ENCODE data around the gene TMEM190. TPM values are rescaled to one million over a fixed set of nuclear protein-coding genes. Genes with fewer than 3 reads are reported as not detected.
"Not testable (repeated sequence)": the region's sequence is repeated elsewhere in the genome, so short reads cannot be mapped to it uniquely, and the experiment has no call there.

The TMEM190 gene
- 0.14 TPM for total RNA-seq
- 3.4 TPM for polyA plus RNA-seq
- long read RNA-seq, donor 1 = 0 reads
- long read RNA-seq, donor 2 = 0 reads
- long read RNA-seq, donor 3 = 0 reads
- long read RNA-seq, donor 4 = 0 reads
- long read RNA-seq, donor 5 = 0 reads
- long read RNA-seq, donor 6, partial matches to known transcripts = 0 of 30 reads
- long read RNA-seq, donor 6, other reads (novel, unspliced or antisense) = 30 of 30 reads
- long read RNA-seq, donor 7 = 0 reads
- long read RNA-seq, donor 8 = 0 reads
- long read RNA-seq, donor 9 = 0 reads
- long read RNA-seq, donor 10 = 0 reads

DNA sequence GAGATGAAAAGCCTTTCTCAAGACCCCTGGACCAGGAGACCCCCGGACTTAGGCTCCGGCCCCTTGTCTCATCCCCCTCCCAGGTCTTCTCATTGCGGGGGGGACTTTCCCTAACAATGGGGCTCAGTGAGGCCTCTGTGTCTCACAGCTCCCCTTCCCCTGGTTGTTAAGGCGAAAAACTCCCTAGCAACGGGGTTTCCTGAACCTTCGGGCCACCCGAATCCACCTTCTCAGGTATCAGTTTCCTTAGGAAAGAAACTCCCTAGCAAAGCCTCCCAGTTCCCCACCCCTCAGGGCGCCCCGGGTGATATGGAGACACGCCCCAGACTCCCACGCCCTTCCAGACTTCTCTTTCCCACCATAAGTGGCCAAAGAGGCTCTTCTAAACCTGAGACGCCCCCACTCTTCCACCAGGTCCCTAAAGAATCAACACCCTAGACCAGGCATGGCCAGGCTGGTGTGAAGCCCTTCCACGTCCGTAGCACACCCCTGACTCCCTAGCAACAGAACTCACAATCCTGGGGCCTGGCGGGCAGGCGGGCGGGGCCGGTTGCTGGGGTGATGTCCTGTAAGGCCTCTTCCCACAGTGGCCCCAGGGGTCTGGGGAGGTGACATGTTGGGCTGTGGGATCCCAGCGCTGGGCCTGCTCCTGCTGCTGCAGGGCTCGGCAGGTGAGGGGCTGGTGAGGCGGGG is at the start of gene TMEM190:
Gene TMEM190 (plus strand): TSS at position 586 of the 693 bp plus-strand sequence. CDS start 28 bp downstream, at position 614.
- Histone ChIP-seq H3K36me3 (ENCODE audit: control insufficient read depth in 2 of 2, insufficient read depth in 2 of 2, low read length in 1 of 2) (no peaks in the 10 kb centered on the region), H3K9me3 (ENCODE audit: control insufficient read depth in 2 of 2, insufficient read depth in 1 of 2, low read length in 1 of 2) (no peaks in the 10 kb centered on the region), H3K27me3 (ENCODE audit: control insufficient read depth in 2 of 2, insufficient read depth in 1 of 2, low read length in 1 of 2) (peaks cover 16 to 79% of the 10 kb centered on the region in 2 donors), H3K4me3 (ENCODE audit: low read length in 2 of 2) (no peak within 1 kb of the TSS), H3K4me1 (ENCODE audit: control insufficient read depth in 2 of 2, insufficient read depth in 2 of 2, low read length in 2 of 2) (peaks cover 0 to 7% of the 10 kb centered on the region in 2 donors), H3K27ac (ENCODE audit: low read depth in 1 of 2, low read length in 1 of 2) (no peak within 1 kb of the TSS)
- WGBS = 61% methylated on average over 21 of the region's 21 CpGs
- DNase-seq (ENCODE audit: low read depth in 6 of 9, low spot score in 9 of 9) = no peak

DNA sequence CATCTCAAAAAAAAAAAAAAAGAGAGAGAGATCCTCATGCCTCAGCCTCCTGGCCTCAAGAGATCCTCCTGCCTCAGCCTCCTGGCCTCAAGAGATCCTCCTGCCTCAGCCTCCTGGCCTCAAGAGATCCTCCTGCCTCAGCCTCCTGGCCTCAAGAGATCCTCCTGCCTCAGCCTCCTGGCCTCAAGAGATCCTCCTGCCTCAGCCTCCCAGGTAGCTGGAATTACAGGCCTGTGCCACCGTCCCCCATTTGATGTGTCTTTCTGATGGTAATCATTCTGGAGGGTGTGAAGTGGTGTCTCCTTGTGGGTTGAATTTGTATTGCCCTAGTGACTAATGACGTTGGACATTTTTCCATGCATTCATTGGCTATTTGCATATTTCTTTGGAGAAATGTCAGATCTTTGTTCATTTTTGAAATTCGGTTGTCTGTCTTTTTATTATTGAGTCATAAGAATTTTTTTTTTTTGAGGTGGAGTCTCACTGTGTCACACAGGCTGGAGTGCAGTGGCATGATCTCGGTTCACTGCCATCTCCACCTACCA is 47.8 kb upstream of the TMEM190 start:
- H3K27me3 ChIP-seq (ENCODE audit: control insufficient read depth in 2 of 2, insufficient read depth in 1 of 2, low read length in 1 of 2); DNase-seq (ENCODE audit: low read depth in 6 of 9, low spot score in 9 of 9); H3K4me3 ChIP-seq (ENCODE audit: low read length in 2 of 2); H3K27ac ChIP-seq (ENCODE audit: low read depth in 1 of 2, low read length in 1 of 2); H3K4me1 ChIP-seq (ENCODE audit: control insufficient read depth in 2 of 2, insufficient read depth in 2 of 2, low read length in 2 of 2); H3K9me3 ChIP-seq (ENCODE audit: control insufficient read depth in 2 of 2, insufficient read depth in 1 of 2, low read length in 1 of 2); H3K36me3 ChIP-seq (ENCODE audit: control insufficient read depth in 2 of 2, insufficient read depth in 2 of 2, low read length in 1 of 2): not testable (repeated sequence)
- 93% methylated on average over 4 of the region's 4 CpGs for WGBS

DNA sequence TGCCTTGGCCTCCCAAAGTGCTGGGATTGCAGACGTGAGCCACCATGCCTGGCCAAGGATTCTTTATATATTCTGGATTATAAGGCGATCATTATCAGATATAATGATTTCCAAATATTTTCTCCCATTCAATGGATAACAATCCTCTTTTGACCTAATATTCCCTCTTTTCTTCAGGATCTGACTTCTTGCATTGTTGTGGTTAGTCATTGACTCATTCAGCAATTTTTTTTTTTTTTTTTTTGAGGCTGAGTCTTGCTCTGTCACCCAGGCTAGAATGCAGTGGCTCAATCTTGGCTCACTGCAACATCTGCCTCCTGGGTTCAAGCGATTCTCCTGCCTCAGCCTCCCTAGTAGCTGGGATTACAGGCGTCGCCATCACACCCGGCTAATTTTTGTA is 46.8 kb upstream of the TMEM190 start:
- H3K9me3 ChIP-seq (ENCODE audit: control insufficient read depth in 2 of 2, insufficient read depth in 1 of 2, low read length in 1 of 2); DNase-seq (ENCODE audit: low read depth in 6 of 9, low spot score in 9 of 9); H3K4me1 ChIP-seq (ENCODE audit: control insufficient read depth in 2 of 2, insufficient read depth in 2 of 2, low read length in 2 of 2); H3K27me3 ChIP-seq (ENCODE audit: control insufficient read depth in 2 of 2, insufficient read depth in 1 of 2, low read length in 1 of 2); H3K4me3 ChIP-seq (ENCODE audit: low read length in 2 of 2); H3K27ac ChIP-seq (ENCODE audit: low read depth in 1 of 2, low read length in 1 of 2); H3K36me3 ChIP-seq (ENCODE audit: control insufficient read depth in 2 of 2, insufficient read depth in 2 of 2, low read length in 1 of 2): not testable (repeated sequence)
- 97% methylated on average over 6 of the region's 6 CpGs for WGBS

DNA sequence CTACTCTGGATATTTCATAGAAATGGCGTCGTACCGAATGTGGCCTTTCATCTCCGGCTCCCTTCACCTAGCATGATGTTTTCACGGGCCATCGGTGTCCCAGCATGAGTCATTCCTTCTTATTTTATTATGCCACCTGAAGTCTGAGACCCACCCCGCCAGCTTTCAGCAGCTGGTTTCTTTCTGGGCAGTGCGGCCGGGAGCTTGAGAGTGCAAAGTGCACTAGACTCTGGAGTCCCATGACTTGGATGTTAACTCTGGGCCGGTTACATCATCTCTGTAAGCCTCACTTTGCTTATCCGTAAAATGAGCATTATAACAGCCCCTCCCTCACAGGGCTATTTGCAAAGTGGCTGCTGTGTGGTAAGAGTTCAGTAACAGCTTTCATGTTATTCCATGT is 42.8 kb upstream of the TMEM190 start:
- H3K4me1 ChIP-seq (ENCODE audit: control insufficient read depth in 2 of 2, insufficient read depth in 2 of 2, low read length in 2 of 2) = peaks cover 0 to 8% of the 10 kb centered on the region in 2 donors
- H3K27me3 ChIP-seq (ENCODE audit: control insufficient read depth in 2 of 2, insufficient read depth in 1 of 2, low read length in 1 of 2) = peaks cover 0 to 4% of the 10 kb centered on the region in 2 donors
- WGBS = 95% methylated on average over 11 of the region's 11 CpGs
- no peak overlapping the region for H3K4me3 ChIP-seq (ENCODE audit: low read length in 2 of 2)
- H3K9me3 ChIP-seq (ENCODE audit: control insufficient read depth in 2 of 2, insufficient read depth in 1 of 2, low read length in 1 of 2) = no peaks in the 10 kb centered on the region
- no peaks in the 10 kb centered on the region for H3K36me3 ChIP-seq (ENCODE audit: control insufficient read depth in 2 of 2, insufficient read depth in 2 of 2, low read length in 1 of 2)
- no peak for DNase-seq (ENCODE audit: low read depth in 6 of 9, low spot score in 9 of 9)
- no peak overlapping the region for H3K27ac ChIP-seq (ENCODE audit: low read depth in 1 of 2, low read length in 1 of 2)

DNA sequence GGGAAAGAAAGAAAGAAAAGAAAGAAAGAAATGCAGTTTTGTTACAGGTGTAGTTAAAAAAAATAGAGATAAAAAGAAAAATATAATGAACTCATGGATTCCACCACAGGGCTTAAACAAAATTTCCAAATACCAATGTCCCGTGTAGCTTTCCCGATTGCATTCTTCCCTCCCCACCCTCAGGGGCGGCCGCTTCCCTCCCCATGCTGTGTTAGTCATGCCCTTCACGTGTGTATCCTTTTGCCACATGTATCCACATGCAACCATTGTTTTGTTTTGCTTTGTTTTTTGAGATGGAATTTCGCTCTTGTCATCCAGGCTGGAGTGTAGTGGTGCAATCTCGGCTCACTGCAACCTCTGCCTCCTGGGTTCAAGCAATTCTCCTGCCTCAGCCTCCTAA is 40.5 kb upstream of the TMEM190 start:
- peaks cover 0 to 4% of the 10 kb centered on the region in 2 donors for H3K27me3 ChIP-seq (ENCODE audit: control insufficient read depth in 2 of 2, insufficient read depth in 1 of 2, low read length in 1 of 2)
- H3K36me3 ChIP-seq (ENCODE audit: control insufficient read depth in 2 of 2, insufficient read depth in 2 of 2, low read length in 1 of 2) = no peaks in the 10 kb centered on the region
- peaks cover 5 to 20% of the 10 kb centered on the region in 2 donors for H3K4me1 ChIP-seq (ENCODE audit: control insufficient read depth in 2 of 2, insufficient read depth in 2 of 2, low read length in 2 of 2)
- 92% methylated on average over 7 of the region's 7 CpGs for WGBS
- H3K9me3 ChIP-seq (ENCODE audit: control insufficient read depth in 2 of 2, insufficient read depth in 1 of 2, low read length in 1 of 2) = peaks cover 0 to 2% of the 10 kb centered on the region in 2 donors
- H3K4me3 ChIP-seq (ENCODE audit: low read length in 2 of 2) = no peak overlapping the region
- no peak overlapping the region for H3K27ac ChIP-seq (ENCODE audit: low read depth in 1 of 2, low read length in 1 of 2)
- no peak for DNase-seq (ENCODE audit: low read depth in 6 of 9, low spot score in 9 of 9)

DNA sequence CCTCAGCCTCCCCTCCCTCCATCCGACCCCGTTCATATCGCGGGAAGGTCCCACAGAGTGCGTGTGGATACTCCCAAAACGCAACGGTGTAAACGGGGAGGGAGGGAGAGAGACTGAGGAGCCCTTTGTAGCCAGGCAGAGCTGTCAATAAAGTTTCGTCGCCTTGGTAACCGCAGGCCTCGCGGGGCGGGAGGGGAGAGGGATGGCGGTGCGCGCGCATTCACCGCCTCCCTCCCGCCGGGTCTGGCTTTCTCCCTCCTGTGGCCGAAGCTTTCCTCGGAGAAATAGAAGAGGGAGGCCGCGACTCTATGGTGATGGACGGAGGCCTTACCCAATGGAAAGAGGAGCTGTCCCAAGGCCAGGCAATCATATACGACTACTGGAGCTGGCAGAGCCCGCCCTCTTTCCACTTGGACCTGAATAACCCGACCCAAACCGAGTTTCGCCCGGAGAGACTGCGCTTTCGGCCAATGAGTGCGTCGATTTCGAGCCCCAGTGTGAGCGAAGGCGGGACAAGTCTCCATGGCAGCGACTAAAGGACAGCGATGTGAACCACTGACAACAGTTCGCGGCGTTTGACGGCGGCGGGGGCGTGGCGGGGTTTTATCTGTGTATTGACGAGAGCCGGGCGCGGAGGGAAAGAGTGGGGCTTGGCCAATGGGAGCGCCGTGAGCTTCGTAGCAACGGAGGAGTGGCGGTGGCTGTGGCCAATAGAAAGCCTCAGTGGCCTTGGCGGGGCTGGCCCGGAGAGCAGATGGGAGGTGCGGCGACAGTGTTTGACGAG is 37.3 kb upstream of the TMEM190 start, which contains the start of gene KMT5C:
Gene KMT5C (plus strand): TSS at position 772 of the 784 bp plus-strand sequence. CDS start 2,061 bp downstream, outside the sequence.
- Histone ChIP-seq H3K4me1 (ENCODE audit: control insufficient read depth in 2 of 2, insufficient read depth in 2 of 2, low read length in 2 of 2) (peaks cover 11 to 26% of the 10 kb centered on the region in 2 donors), H3K4me3 (ENCODE audit: low read length in 2 of 2) (peak within 1 kb of the TSS; percentile 64 to 70), H3K36me3 (ENCODE audit: control insufficient read depth in 2 of 2, insufficient read depth in 2 of 2, low read length in 1 of 2) (peaks cover 19 to 27% of the 10 kb centered on the region in 2 donors), H3K27ac (ENCODE audit: low read depth in 1 of 2, low read length in 1 of 2) (peak within 1 kb of the TSS; percentile 95 to 97), H3K9me3 (ENCODE audit: control insufficient read depth in 2 of 2, insufficient read depth in 1 of 2, low read length in 1 of 2) (peaks cover 0 to 2% of the 10 kb centered on the region in 2 donors), H3K27me3 (ENCODE audit: control insufficient read depth in 2 of 2, insufficient read depth in 1 of 2, low read length in 1 of 2) (peaks cover 0 to 4% of the 10 kb centered on the region in 2 donors)
- peak; percentile 100 for DNase-seq (ENCODE audit: low read depth in 6 of 9, low spot score in 9 of 9)
- under 1% methylated on average over 63 of the region's 63 CpGs for WGBS

DNA sequence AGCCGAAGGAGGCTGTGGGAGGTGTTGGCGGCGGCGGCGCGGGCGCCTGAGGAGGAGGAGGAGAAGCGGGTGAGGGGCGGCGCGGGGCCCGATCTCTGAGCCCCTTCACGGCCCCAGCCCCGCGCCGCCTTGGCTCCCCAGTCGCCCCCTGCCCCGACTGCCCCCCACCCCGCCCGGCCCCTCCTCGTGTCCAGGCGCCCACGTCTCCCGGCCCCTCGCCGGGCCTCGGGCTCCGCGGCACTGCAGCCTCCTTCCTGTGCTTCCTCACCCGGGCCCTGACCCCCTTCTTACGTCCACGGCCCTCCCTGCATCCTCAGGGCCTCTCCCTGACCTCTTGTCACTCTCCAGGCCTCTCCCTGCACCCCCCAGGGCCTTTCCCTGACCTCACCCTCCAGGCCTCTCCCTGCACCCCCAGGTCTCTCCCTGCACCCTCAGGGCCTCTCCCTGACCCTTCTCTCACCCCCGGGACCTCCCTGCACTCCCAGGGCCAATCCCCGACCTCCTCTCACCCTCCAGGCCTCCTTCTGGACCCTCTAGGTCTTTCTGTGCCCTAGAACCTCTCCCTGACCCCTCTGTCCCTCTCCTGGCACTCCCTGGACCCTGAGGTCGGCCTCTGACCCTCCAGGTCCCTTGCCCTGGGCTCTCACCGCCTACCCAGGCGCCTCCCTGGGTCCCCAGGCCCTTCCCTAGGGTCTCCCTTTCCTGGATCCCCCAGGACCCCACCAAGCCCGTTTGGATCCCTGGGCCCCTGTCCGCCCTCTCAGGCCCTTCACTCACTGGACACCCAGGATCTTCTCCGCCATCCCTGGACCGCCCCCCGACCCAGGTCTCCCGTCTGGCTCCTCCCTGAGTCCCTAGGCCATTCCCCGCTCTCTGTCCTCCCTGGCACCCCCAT is 36.5 kb upstream of the TMEM190 start:
- Histone ChIP-seq H3K36me3 (ENCODE audit: control insufficient read depth in 2 of 2, insufficient read depth in 2 of 2, low read length in 1 of 2) (peaks cover 19 to 36% of the 10 kb centered on the region in 2 donors), H3K27ac (ENCODE audit: low read depth in 1 of 2, low read length in 1 of 2) (peak overlapping the region; percentile 84 to 88), H3K4me1 (ENCODE audit: control insufficient read depth in 2 of 2, insufficient read depth in 2 of 2, low read length in 2 of 2) (peaks cover 11 to 26% of the 10 kb centered on the region in 2 donors), H3K9me3 (ENCODE audit: control insufficient read depth in 2 of 2, insufficient read depth in 1 of 2, low read length in 1 of 2) (peaks cover 0 to 2% of the 10 kb centered on the region in 2 donors), H3K4me3 (ENCODE audit: low read length in 2 of 2) (peak overlapping the region; percentile 64 to 70), H3K27me3 (ENCODE audit: control insufficient read depth in 2 of 2, insufficient read depth in 1 of 2, low read length in 1 of 2) (peaks cover 0 to 4% of the 10 kb centered on the region in 2 donors)
- WGBS = 6% methylated on average over 42 of the region's 44 CpGs
- DNase-seq (ENCODE audit: low read depth in 6 of 9, low spot score in 9 of 9) = peak in 2 of 9 donors; percentile 15 to 18

DNA sequence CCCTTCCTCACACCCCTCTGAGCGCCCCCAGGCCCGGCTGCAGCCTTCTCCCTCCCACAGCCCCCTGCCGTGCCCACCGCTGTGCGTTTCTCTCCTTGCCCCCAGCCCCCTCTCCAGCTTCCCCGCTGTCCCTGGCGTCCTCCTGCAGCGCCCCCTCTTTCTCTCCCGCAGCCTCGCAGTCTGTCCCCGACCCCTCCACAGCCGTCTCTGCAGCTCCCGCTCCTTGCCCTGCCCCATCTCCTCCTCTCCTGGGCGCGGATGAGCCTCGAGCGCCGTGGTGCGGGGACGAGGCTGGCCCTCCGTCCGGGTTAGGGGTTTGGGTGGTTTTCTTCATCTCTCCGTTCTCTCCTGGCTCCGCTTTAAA is 35.9 kb upstream of the TMEM190 start:
- peak overlapping the region; percentile 84 to 88 for H3K27ac ChIP-seq (ENCODE audit: low read depth in 1 of 2, low read length in 1 of 2)

More for the DNA sequence above, 35.9 kb upstream of the TMEM190 start:
- H3K27me3 ChIP-seq (ENCODE audit: control insufficient read depth in 2 of 2, insufficient read depth in 1 of 2, low read length in 1 of 2) = peaks cover 0 to 4% of the 10 kb centered on the region in 2 donors
- peak overlapping the region; percentile 64 to 70 for H3K4me3 ChIP-seq (ENCODE audit: low read length in 2 of 2)
- H3K9me3 ChIP-seq (ENCODE audit: control insufficient read depth in 2 of 2, insufficient read depth in 1 of 2, low read length in 1 of 2) = peaks cover 0 to 2% of the 10 kb centered on the region in 2 donors
- 2% methylated on average over 24 of the region's 24 CpGs for WGBS
- peak in 4 of 9 donors; percentile 26 to 62 (median 36) for DNase-seq (ENCODE audit: low read depth in 6 of 9, low spot score in 9 of 9)
- peaks cover 11 to 26% of the 10 kb centered on the region in 2 donors for H3K4me1 ChIP-seq (ENCODE audit: control insufficient read depth in 2 of 2, insufficient read depth in 2 of 2, low read length in 2 of 2)
- H3K36me3 ChIP-seq (ENCODE audit: control insufficient read depth in 2 of 2, insufficient read depth in 2 of 2, low read length in 1 of 2) = peaks cover 19 to 41% of the 10 kb centered on the region in 2 donors

All from thymus (tissue), 14 donors.